Measurements from ENCODE around the gene SEMA3E.

GRCh38 chr7:83484266-83484665 lies 164.7 kb downstream of the SEMA3E start:
- TF ChIP-seq, protein P1, sequence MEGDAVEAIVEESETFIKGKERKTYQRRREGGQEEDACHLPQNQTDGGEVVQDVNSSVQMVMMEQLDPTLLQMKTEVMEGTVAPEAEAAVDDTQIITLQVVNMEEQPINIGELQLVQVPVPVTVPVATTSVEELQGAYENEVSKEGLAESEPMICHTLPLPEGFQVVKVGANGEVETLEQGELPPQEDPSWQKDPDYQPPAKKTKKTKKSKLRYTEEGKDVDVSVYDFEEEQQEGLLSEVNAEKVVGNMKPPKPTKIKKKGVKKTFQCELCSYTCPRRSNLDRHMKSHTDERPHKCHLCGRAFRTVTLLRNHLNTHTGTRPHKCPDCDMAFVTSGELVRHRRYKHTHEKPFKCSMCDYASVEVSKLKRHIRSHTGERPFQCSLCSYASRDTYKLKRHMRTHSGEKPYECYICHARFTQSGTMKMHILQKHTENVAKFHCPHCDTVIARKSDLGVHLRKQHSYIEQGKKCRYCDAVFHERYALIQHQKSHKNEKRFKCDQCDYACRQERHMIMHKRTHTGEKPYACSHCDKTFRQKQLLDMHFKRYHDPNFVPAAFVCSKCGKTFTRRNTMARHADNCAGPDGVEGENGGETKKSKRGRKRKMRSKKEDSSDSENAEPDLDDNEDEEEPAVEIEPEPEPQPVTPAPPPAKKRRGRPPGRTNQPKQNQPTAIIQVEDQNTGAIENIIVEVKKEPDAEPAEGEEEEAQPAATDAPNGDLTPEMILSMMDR (IDR thresholded peaks at IDR 0.05): no peak
- TF ChIP-seq JUN (CRISPR knock-in tag; IDR thresholded peaks at IDR 0.05): no peak
- TF ChIP-seq ZNF396 (CRISPR knock-in tag; IDR thresholded peaks at IDR 0.05; ENCODE audit: borderline replicate concordance): no peak
- TF ChIP-seq ATF3 (CRISPR knock-in tag; conservative IDR thresholded peaks at IDR 0.05): no peak
- TF ChIP-seq ZNF232 (CRISPR knock-in tag; IDR thresholded peaks at IDR 0.05): no peak
- TF ChIP-seq E2F1 (CRISPR knock-in tag; IDR thresholded peaks at IDR 0.05): no peak
- TF ChIP-seq CREB1 (CRISPR knock-in tag; IDR thresholded peaks at IDR 0.05): no peak
- TF ChIP-seq, protein P2, sequence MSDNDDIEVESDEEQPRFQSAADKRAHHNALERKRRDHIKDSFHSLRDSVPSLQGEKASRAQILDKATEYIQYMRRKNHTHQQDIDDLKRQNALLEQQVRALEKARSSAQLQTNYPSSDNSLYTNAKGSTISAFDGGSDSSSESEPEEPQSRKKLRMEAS (CRISPR knock-in tag; IDR thresholded peaks at IDR 0.05): no peak
- TF ChIP-seq ESRRA (CRISPR knock-in tag; IDR thresholded peaks at IDR 0.05; ENCODE audit: borderline replicate concordance): no peak
- no peak for TF ChIP-seq ATF2 (CRISPR knock-in tag; IDR thresholded peaks at IDR 0.05; ENCODE audit: borderline replicate concordance, low read depth)
- TF ChIP-seq ZNF121 (CRISPR knock-in tag; IDR thresholded peaks at IDR 0.05): no peak
- TF ChIP-seq FOXP1 (CRISPR knock-in tag; IDR thresholded peaks at IDR 0.05; ENCODE audit: borderline replicate concordance): no peak
